ENCODE results near the gene NRSN2.

NRSN2 gene

GRCh38 chr20:358891-359555 is 12.1 kb downstream of the NRSN2 start:
- Histone ChIP-seq H3K9ac (ENCODE audit: low read length) (no peak overlapping the region), H3K27me3 (ENCODE audit: control insufficient read depth, insufficient read depth, low read length) (no peaks in the 10 kb centered on the region), H3K4me1 (ENCODE audit: control insufficient read depth, insufficient read depth, low read length) (peaks cover 8% of the 10 kb centered on the region; the same call in 1 of the 2 replicates), H3K27ac (ENCODE audit: low read depth, low read length) (no peak overlapping the region), H3K36me3 (ENCODE audit: control insufficient read depth, insufficient read depth, low read length) (no peaks in the 10 kb centered on the region), H3K9me3 (ENCODE audit: control insufficient read depth, insufficient read depth, low read depth, low read length) (no peaks in the 10 kb centered on the region), H3K4me3 (ENCODE audit: low read depth, low read length) (no peak overlapping the region)

GRCh38 chr20:361561-361960 is 14.7 kb downstream of the NRSN2 start:
- Histone ChIP-seq H3K9ac (ENCODE audit: low read length) (no peak overlapping the region), H3K27ac (ENCODE audit: low read depth, low read length) (no peak overlapping the region)

GRCh38 chr20:362271-363254 is 15.7 kb downstream of the NRSN2 start:
- H3K27ac ChIP-seq (ENCODE audit: low read depth, low read length): no peak overlapping the region
- H3K9me3 ChIP-seq (ENCODE audit: control insufficient read depth, insufficient read depth, low read depth, low read length): no peaks in the 10 kb centered on the region
- H3K4me1 ChIP-seq (ENCODE audit: control insufficient read depth, insufficient read depth, low read length): peaks cover 8% of the 10 kb centered on the region; the same call in 1 of the 2 replicates
- H3K27me3 ChIP-seq (ENCODE audit: control insufficient read depth, insufficient read depth, low read length): no peaks in the 10 kb centered on the region
- no peak overlapping the region for H3K4me3 ChIP-seq (ENCODE audit: low read depth, low read length)
- H3K36me3 ChIP-seq (ENCODE audit: control insufficient read depth, insufficient read depth, low read length): no peaks in the 10 kb centered on the region
- no peak overlapping the region for H3K9ac ChIP-seq (ENCODE audit: low read length)

More at GRCh38 chr20:361561-361960, 14.7 kb downstream of the NRSN2 start:
- Histone ChIP-seq H3K4me3 (ENCODE audit: low read depth, low read length) (no peak overlapping the region), H3K36me3 (ENCODE audit: control insufficient read depth, insufficient read depth, low read length) (no peaks in the 10 kb centered on the region), H3K4me1 (ENCODE audit: control insufficient read depth, insufficient read depth, low read length) (peaks cover 8% of the 10 kb centered on the region; the same call in 1 of the 2 replicates), H3K27me3 (ENCODE audit: control insufficient read depth, insufficient read depth, low read length) (no peaks in the 10 kb centered on the region), H3K9me3 (ENCODE audit: control insufficient read depth, insufficient read depth, low read depth, low read length) (no peaks in the 10 kb centered on the region)

DNA sequence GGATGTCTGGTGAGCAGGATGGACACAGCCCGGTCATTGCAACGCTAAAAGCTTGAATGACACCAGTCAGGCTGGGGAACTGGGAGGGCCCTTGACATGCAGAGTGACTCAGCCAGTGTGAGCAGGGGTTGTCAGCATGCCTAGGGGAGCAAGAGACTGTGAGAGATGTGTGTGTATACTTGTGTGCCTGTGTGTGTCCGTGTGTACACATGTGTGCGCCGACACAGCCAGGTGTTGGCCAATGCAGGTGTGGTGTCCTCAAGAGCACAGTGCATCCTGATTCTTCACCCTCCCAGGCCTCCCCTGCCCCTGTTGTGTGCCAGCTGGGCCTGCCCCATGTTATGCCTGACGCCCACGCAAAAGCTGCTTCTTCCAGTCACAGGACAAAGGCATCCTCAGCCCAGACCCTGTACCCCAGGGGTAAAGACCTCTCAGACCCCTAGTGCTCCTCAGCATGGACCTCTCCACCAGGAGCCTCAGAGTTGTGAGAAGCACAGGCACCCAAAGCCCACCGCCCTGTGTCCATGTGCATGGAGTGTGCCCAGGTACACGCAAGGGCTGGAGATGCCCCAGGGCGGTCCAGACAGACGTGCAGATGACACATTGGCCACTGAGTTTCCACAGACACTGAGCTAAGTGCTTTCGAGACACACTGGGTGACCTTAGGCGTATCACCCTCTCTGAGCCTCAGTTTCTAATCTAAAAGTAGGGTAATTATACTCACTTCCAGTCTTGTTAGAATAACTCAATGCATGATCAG is 16.6 kb downstream of the NRSN2 start:
- H3K9me3 ChIP-seq (ENCODE audit: control insufficient read depth, insufficient read depth, low read depth, low read length): no peaks in the 10 kb centered on the region
- peaks cover 8% of the 10 kb centered on the region; the same call in 1 of the 2 replicates for H3K4me1 ChIP-seq (ENCODE audit: control insufficient read depth, insufficient read depth, low read length)
- no peak overlapping the region for H3K9ac ChIP-seq (ENCODE audit: low read length)
- H3K36me3 ChIP-seq (ENCODE audit: control insufficient read depth, insufficient read depth, low read length): no peaks in the 10 kb centered on the region
- no peak overlapping the region for H3K27ac ChIP-seq (ENCODE audit: low read depth, low read length)
- H3K27me3 ChIP-seq (ENCODE audit: control insufficient read depth, insufficient read depth, low read length): no peaks in the 10 kb centered on the region
- H3K4me3 ChIP-seq (ENCODE audit: low read depth, low read length): no peak overlapping the region

- Histone ChIP-seq H3K4me1 (ENCODE audit: control insufficient read depth, insufficient read depth, low read length) (peaks cover 5% of the 10 kb centered on the region; the same call in 1 of the 2 replicates), H3K27me3 (ENCODE audit: control insufficient read depth, insufficient read depth, low read length) (no peaks in the 10 kb centered on the region), H3K36me3 (ENCODE audit: control insufficient read depth, insufficient read depth, low read length) (no peaks in the 10 kb centered on the region), H3K9ac (ENCODE audit: low read length) (no peak overlapping the region), H3K4me3 (ENCODE audit: low read depth, low read length) (no peak overlapping the region), H3K9me3 (ENCODE audit: control insufficient read depth, insufficient read depth, low read depth, low read length) (no peaks in the 10 kb centered on the region), H3K27ac (ENCODE audit: low read depth, low read length) (no peak overlapping the region)
Observed at GRCh38 chr20:364905-365794, 18.2 kb downstream of the NRSN2 start.

DNA sequence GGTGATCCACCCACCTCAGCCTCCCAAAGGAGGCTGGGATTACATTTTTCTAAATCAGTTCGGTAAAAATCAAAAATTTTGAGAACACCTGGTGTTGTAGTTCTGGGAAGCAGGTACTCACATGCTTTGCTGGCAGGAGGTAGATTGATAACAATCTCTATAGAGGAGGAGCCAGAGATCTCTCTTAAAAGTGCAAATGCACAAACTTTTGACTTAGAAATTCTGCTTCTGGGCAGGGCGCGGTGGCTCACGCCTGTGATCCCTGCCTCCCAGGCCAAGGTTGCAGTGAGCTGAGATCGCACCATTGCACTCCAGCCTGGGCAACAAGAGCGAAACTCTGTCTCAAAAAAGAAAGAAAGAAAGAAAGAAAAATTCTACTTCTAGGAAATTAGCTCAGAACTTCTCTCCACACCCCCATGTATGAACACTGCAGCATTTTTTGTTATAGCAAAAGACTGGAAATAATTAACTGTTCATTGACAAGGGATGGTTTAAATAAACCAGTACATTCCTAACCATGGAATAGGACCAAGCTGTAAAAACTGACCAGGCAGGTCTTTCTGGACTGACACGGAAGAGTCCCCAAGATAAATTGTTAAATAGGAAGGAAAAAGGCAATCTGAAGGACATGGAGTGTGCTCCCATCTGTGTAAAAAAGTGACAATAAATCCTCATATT is 19.3 kb downstream of the NRSN2 start:
- H3K9ac ChIP-seq (ENCODE audit: low read length): no peak overlapping the region
- H3K36me3 ChIP-seq (ENCODE audit: control insufficient read depth, insufficient read depth, low read length): no peaks in the 10 kb centered on the region
- H3K27ac ChIP-seq (ENCODE audit: low read depth, low read length): no peak overlapping the region
- no peaks in the 10 kb centered on the region for H3K9me3 ChIP-seq (ENCODE audit: control insufficient read depth, insufficient read depth, low read depth, low read length)
- H3K4me1 ChIP-seq (ENCODE audit: control insufficient read depth, insufficient read depth, low read length): 0 out of 2 replicates have a peak, but pooled peaks cover 4% of the 10 kb centered on the region
- no peaks in the 10 kb centered on the region for H3K27me3 ChIP-seq (ENCODE audit: control insufficient read depth, insufficient read depth, low read length)
- H3K4me3 ChIP-seq (ENCODE audit: low read depth, low read length): no peak overlapping the region

DNA sequence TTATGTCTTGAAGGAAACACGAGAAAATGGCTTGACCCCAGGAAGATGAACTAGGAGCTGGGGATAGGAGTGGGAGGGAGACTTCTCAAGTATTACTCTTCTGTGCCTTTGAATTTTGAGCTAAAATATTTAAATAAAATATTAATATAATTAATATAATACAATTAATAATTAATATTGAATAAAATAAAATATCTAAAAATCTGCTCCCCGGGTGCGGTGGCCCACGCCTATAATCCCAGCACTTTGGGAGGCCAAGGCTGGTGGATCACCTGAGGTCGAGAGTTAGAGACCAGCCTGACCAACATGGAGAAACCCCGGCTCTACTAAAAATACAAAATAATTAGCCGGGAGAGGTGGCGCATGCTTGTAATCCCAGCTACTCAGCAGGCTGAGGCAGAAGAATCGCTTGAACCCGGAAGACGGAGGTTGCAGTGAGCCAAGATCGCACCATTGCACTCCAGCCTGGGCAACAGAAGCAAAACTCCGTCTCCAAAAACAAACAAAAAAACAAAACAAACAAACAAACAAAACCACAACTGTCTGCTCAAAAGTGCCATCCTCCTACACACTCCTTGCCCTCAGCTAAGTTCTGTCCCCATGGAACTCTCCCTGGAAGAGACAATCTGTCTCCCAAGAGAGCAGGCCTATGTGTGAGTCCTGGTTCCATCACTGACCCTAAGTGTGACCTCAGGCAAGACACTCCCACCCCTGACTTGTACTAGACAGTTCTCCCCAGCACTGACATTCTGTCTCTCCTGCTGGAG is 20.0 kb downstream of the NRSN2 start:
- H3K9me3 ChIP-seq (ENCODE audit: control insufficient read depth, insufficient read depth, low read depth, low read length): no peaks in the 10 kb centered on the region
- H3K36me3 ChIP-seq (ENCODE audit: control insufficient read depth, insufficient read depth, low read length): no peaks in the 10 kb centered on the region
- no peak overlapping the region for H3K27ac ChIP-seq (ENCODE audit: low read depth, low read length)
- no peak overlapping the region for H3K4me3 ChIP-seq (ENCODE audit: low read depth, low read length)
- no peak overlapping the region for H3K9ac ChIP-seq (ENCODE audit: low read length)
- peaks cover 9% of the 10 kb centered on the region for H3K4me1 ChIP-seq (ENCODE audit: control insufficient read depth, insufficient read depth, low read length)
- H3K27me3 ChIP-seq (ENCODE audit: control insufficient read depth, insufficient read depth, low read length): no peaks in the 10 kb centered on the region

GRCh38 chr20:367486-367887 is 20.6 kb downstream of the NRSN2 start:
- peaks cover 13% of the 10 kb centered on the region for H3K4me1 ChIP-seq (ENCODE audit: control insufficient read depth, insufficient read depth, low read length)
- no peak overlapping the region for H3K4me3 ChIP-seq (ENCODE audit: low read depth, low read length)
- no peak overlapping the region for H3K27ac ChIP-seq (ENCODE audit: low read depth, low read length)
- no peaks in the 10 kb centered on the region for H3K27me3 ChIP-seq (ENCODE audit: control insufficient read depth, insufficient read depth, low read length)
- H3K9me3 ChIP-seq (ENCODE audit: control insufficient read depth, insufficient read depth, low read depth, low read length): no peaks in the 10 kb centered on the region
- H3K36me3 ChIP-seq (ENCODE audit: control insufficient read depth, insufficient read depth, low read length): no peaks in the 10 kb centered on the region
- H3K9ac ChIP-seq (ENCODE audit: low read length): no peak overlapping the region

GRCh38 chr20:368915-369314 is 22.0 kb downstream of the NRSN2 start:
- peaks cover 10% of the 10 kb centered on the region for H3K4me1 ChIP-seq (ENCODE audit: control insufficient read depth, insufficient read depth, low read length)
- H3K36me3 ChIP-seq (ENCODE audit: control insufficient read depth, insufficient read depth, low read length): no peaks in the 10 kb centered on the region
- H3K9ac ChIP-seq (ENCODE audit: low read length): no peak overlapping the region
- no peak overlapping the region for H3K4me3 ChIP-seq (ENCODE audit: low read depth, low read length)
- no peaks in the 10 kb centered on the region for H3K9me3 ChIP-seq (ENCODE audit: control insufficient read depth, insufficient read depth, low read depth, low read length)
- no peaks in the 10 kb centered on the region for H3K27me3 ChIP-seq (ENCODE audit: control insufficient read depth, insufficient read depth, low read length)
- no peak overlapping the region for H3K27ac ChIP-seq (ENCODE audit: low read depth, low read length)
